IMR-90 (cell line): ENCODE measurements around the gene INHA. TPM values are rescaled to one million over a fixed set of nuclear protein-coding genes. Genes with fewer than 3 reads are reported as not detected.

ENCODE experiments used
- ATAC-seq: fragments of 200-7000 bp; cut with Tn5 transposase; 2 replicates; pipeline ENCODE4 v1.9.1; 2020; ENCODE audit warnings: low read depth, mild to moderate bottlenecking, moderate library complexity
- BruUV-seq: library from RNA; stranded (reverse); fragments of 400-500 nt; replicated peaks from 2 replicates; lab custom pipeline; 2021; lab: Mats Ljungman, UMichigan
- CTCF ChIA-PET: fragments of 300-600 bp; formaldehyde crosslinking; extraction: SDS; loops from one replicate; lab custom pipeline; 2021; ENCODE audit warnings: antibody characterized with exemption; lab: Yijun Ruan, JAX
- POLR2A ChIA-PET: fragments of 300-600 bp; sonication (Branson Sonifier 250); formaldehyde crosslinking; loops from one replicate; lab custom pipeline; 2022; ENCODE audit warnings: antibody characterized with exemption; ENCODE audit not compliant: unreplicated experiment; lab: Charles Lee
- DNase-seq: peaks from one replicate; pipeline ENCODE4 v3.0.0; 2013
- H2AFZ ChIP-seq: replicated peaks from 2 replicates; pipeline ENCODE3; 2013; ENCODE audit warnings: low read length, mild to moderate bottlenecking; ENCODE audit not compliant: poor library complexity
- H2AK5ac ChIP-seq: 2 replicates; pipeline ENCODE4 v1.6.1; 2013; ENCODE audit warnings: low read depth, low read length, inconsistent platforms
- H2AK9ac ChIP-seq: replicated peaks from 2 replicates; pipeline ENCODE3; 2013; ENCODE audit warnings: mild to moderate bottlenecking, low read depth, low read length, moderate library complexity; ENCODE audit not compliant: poor library complexity
- H2BK120ac ChIP-seq: 2 replicates; pipeline ENCODE4 v1.6.1; 2013; ENCODE audit warnings: low read depth, low read length, inconsistent platforms
- H2BK15ac ChIP-seq: 3 replicates; pipeline ENCODE4 v1.6.1; 2013; ENCODE audit warnings: low read depth, low read length, inconsistent platforms
- H2BK20ac ChIP-seq: 2 replicates; pipeline ENCODE4 v1.6.1; 2013; ENCODE audit warnings: low read depth, mild to moderate bottlenecking, inconsistent platforms, low read length, moderate library complexity
- H2BK5ac ChIP-seq: 2 replicates; pipeline ENCODE4 v1.6.1; 2013; ENCODE audit warnings: mild to moderate bottlenecking, low read depth, low read length, inconsistent platforms; ENCODE audit not compliant: poor library complexity, severe bottlenecking
- H3K14ac ChIP-seq: replicated peaks from 2 replicates; pipeline ENCODE4 v1.6.1; 2013; ENCODE audit warnings: low read depth, low read length, inconsistent platforms
- H3K18ac ChIP-seq: 2 replicates; pipeline ENCODE4 v1.6.1; 2013; ENCODE audit warnings: low read depth, low read length, control low read depth
- H3K23ac ChIP-seq: 2 replicates; pipeline ENCODE4 v1.6.1; 2013; ENCODE audit warnings: low read depth, low read length, inconsistent platforms
- H3K27ac ChIP-seq: 2 replicates; pipeline ENCODE4 v1.5.1; 2013; ENCODE audit warnings: mild to moderate bottlenecking, control low read depth, low read length; ENCODE audit not compliant: insufficient read depth
- H3K27me3 ChIP-seq: 2 replicates; pipeline ENCODE4 v1.6.1; 2013; ENCODE audit warnings: low read length; ENCODE audit not compliant: control insufficient read depth, insufficient read depth
- H3K36me3 ChIP-seq: 2 replicates; pipeline ENCODE4 v1.6.1; 2013; ENCODE audit warnings: low read length, mixed read lengths; ENCODE audit not compliant: control insufficient read depth, insufficient read depth
- H3K4ac ChIP-seq: 2 replicates; pipeline ENCODE4 v1.6.1; 2013; ENCODE audit warnings: low read depth, low read length, inconsistent platforms
- H3K4me1 ChIP-seq: 2 replicates; pipeline ENCODE4 v1.6.1; 2013; ENCODE audit warnings: low read length, mixed read lengths; ENCODE audit not compliant: control insufficient read depth, insufficient read depth
- H3K4me2 ChIP-seq: 2 replicates; pipeline ENCODE4 v1.6.1; 2013; ENCODE audit warnings: low read depth, mild to moderate bottlenecking, control low read depth, low read length, moderate library complexity
- H3K4me3 ChIP-seq: 2 replicates; pipeline ENCODE4 v1.5.1; 2013; ENCODE audit warnings: low read depth, mild to moderate bottlenecking, control low read depth, low read length, moderate library complexity; ENCODE audit not compliant: insufficient read depth
- H3K56ac ChIP-seq: 2 replicates; pipeline ENCODE4 v1.6.1; 2013; ENCODE audit warnings: low read length, inconsistent platforms; ENCODE audit not compliant: insufficient read depth; ENCODE audit errors: extremely low read depth
- H3K79me1 ChIP-seq, 2 experiments: 2 replicates each; pipeline ENCODE4 v1.6.1; 2013; ENCODE audit warnings: low read length in 2 of 2, inconsistent platforms in 1 of 2, low read depth in 1 of 2
- H3K9ac ChIP-seq: 2 replicates; pipeline ENCODE4 v1.6.1; 2013; ENCODE audit warnings: low read depth, low read length, control low read depth
- H3K9me1 ChIP-seq: 2 replicates; pipeline ENCODE4 v1.6.1; 2013; ENCODE audit warnings: low read length, inconsistent platforms; ENCODE audit not compliant: insufficient read depth
- H3K9me3 ChIP-seq: 2 replicates; pipeline ENCODE4 v1.6.1; 2013; ENCODE audit warnings: low read length; ENCODE audit not compliant: control insufficient read depth, insufficient read depth
- H4K20me1 ChIP-seq: 2 replicates; pipeline ENCODE4 v1.6.1; 2013; ENCODE audit warnings: low read length, inconsistent platforms; ENCODE audit not compliant: insufficient read depth
- H4K5ac ChIP-seq: 2 replicates; pipeline ENCODE4 v1.6.1; 2013; ENCODE audit warnings: mild to moderate bottlenecking, low read depth, low read length, control low read depth
- H4K8ac ChIP-seq, 2 experiments: 2 replicates each; pipeline ENCODE4 v1.6.1; 2013; ENCODE audit warnings: low read depth in 2 of 2, low read length in 2 of 2, control low read depth in 1 of 2, inconsistent platforms in 1 of 2
- H4K91ac ChIP-seq: 2 replicates; pipeline ENCODE4 v1.6.1; 2013; ENCODE audit warnings: low read depth, low read length, inconsistent platforms; ENCODE audit not compliant: insufficient read depth
- SMC3 ChIP-seq: fragments of 150-350 bp; IDR thresholded peaks from 2 replicates; pipeline ENCODE4 v1.6.1; 2016; ENCODE audit warnings: low read depth, mild to moderate bottlenecking, antibody characterized with exemption, low read length, moderate library complexity
- WGBS, 2 experiments: methylation state at CpG; one replicate each; pipeline versions ENCODE4 v1.1.5 to v1.1.7; 2013; ENCODE audit warnings: missing lambda C conversion rate in 2 of 2; ENCODE audit not compliant: insufficient read length in 1 of 2; ENCODE audit errors: extremely low coverage in 2 of 2; 5-methylcytosine and 5-hydroxymethylcytosine counted together
- dilution Hi-C: fragments of 300-500 bp; cut with HindIII; formaldehyde crosslinking; loops from one replicate; pipeline ENCODE4 v1.14.3; 2018; ENCODE audit warnings: low sequenced_read_pairs; ENCODE audit not compliant: unreplicated experiment
- in situ Hi-C: fragments of 300-500 bp; cut with MboI; formaldehyde crosslinking; loops from 3 replicates; pipeline ENCODE4 v1.14.3; 2019; ENCODE audit warnings: low sequenced_read_pairs, inconsistent platforms, mixed read lengths
- intact Hi-C: fragments of 100-400 bp; cut with micrococcal nuclease; formaldehyde crosslinking; loops from 2 replicates; pipeline ENCODE4 v1.10.0; 2022
- polyA plus RNA-seq, 3 experiments: library from polyadenylated mRNA; depleted of rRNA; stranded (reverse); fragments of >200 nt; gene quantifications; 2 replicates each; pipeline ENCODE4 v1.2.3, GENCODE V29; 2012; ENCODE audit warnings: low replicate concordance in 1 of 3
- total RNA-seq: library from RNA; depleted of rRNA; stranded (reverse); fragments of >200 nt; gene quantifications from 2 replicates; pipeline ENCODE4 v1.2.3, GENCODE V29; 2012
- TF ChIP-seq, protein P1 (sequence below): fragments of 150-350 bp; IDR thresholded peaks from 2 replicates; pipeline ENCODE4 v1.6.1; 2016; ENCODE audit warnings: low read depth, mild to moderate bottlenecking, low read length, moderate library complexity, borderline replicate concordance

The INHA gene
- total and polyA plus RNA-seq, 2 of the 4 experiments (the other 2 are of a cell fraction): 0.96 TPM; not detected in 1

DNA sequence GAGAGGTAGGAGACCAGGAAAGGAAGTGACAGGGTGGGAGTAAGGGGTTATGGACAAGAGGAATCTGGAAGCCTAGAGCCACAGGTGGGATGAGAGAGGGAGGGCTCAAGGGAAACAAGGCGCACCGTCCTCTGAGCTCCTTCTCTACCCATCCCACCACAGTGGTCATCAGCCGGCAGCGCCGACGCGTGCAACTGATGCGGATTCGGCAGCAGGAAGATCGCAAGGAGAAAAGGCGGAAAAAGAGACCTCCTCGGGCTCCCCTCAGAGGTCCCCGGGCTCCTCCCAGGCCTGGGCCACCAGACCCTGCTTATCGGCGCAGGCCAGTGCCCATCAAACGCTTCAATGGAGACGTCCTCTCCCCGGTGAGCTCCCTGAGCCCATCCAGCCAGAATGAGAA is 23.1 kb upstream of the INHA start:
- WGBS, 2 experiments: 90% methylated on average over 8 of the region's 18 CpGs; no CpG with 5 or more reads in 1 of the 2 experiments
- Histone ChIP-seq H3K23ac (no peak overlapping the region), H2AK5ac (no peak overlapping the region), H2BK15ac (no peak overlapping the region), H3K56ac (no peak overlapping the region), H4K5ac (no peak overlapping the region), H4K20me1 (no peaks in the 10 kb centered on the region; the same call in 1 of the 2 replicates), H3K4ac (no peak overlapping the region), H3K36me3 (no peaks in the 10 kb centered on the region), H2BK20ac (no peak overlapping the region), H3K79me1 (no peaks in the 10 kb centered on the region), H3K4me3 (no peak overlapping the region), H3K9me3 (no peaks in the 10 kb centered on the region), H3K18ac (no peak overlapping the region), H3K4me2 (no peak overlapping the region), H3K14ac (no peak overlapping the region), H2AK9ac (no peak overlapping the region), H4K91ac (no peak overlapping the region), H3K9me1 (no peaks in the 10 kb centered on the region; the same call in 1 of the 2 replicates), H4K8ac (no peak overlapping the region), H2BK5ac (no peak overlapping the region), H3K27me3 (no peaks in the 10 kb centered on the region), H3K9ac (no peak overlapping the region), H3K27ac (no peak overlapping the region), H2AFZ (no peak overlapping the region), H2BK120ac (no peak overlapping the region), H3K4me1 (peaks cover 8% of the 10 kb centered on the region; the same call in 1 of the 2 replicates)
- ChIA-PET CTCF (interaction anchor here (0.6 to 2.7 kb wide), 2 partner anchors 11 to 126 kb away, joined by 3 to 10 read pairs; no protein-coding TSS in a partner anchor), POLR2A (no interaction called here)
- no TSS peak for BruUV-seq
- in situ Hi-C loops (no loop called here), dilution Hi-C loops (no loop called here), intact Hi-C loops (no loop called here)
- DNase-seq (no peak), ATAC-seq (no peak)
- TF ChIP-seq SMC3: no peak
- TF ChIP-seq, protein P1, sequence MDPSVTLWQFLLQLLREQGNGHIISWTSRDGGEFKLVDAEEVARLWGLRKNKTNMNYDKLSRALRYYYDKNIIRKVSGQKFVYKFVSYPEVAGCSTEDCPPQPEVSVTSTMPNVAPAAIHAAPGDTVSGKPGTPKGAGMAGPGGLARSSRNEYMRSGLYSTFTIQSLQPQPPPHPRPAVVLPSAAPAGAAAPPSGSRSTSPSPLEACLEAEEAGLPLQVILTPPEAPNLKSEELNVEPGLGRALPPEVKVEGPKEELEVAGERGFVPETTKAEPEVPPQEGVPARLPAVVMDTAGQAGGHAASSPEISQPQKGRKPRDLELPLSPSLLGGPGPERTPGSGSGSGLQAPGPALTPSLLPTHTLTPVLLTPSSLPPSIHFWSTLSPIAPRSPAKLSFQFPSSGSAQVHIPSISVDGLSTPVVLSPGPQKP: no peak
